HepG2 (cell line): Measurements from ENCODE around the gene NRG3. TPM values are rescaled to one million over a fixed set of nuclear protein-coding genes. Genes with fewer than 3 reads are reported as not detected.

Experiments used
- ATAC-seq: fragments of 200-7000 bp; cut with Tn5 transposase; 3 replicates; pipeline ENCODE4 v1.9.1; 2020; ENCODE audit warnings: mild to moderate bottlenecking, moderate library complexity
- BruUV-seq: library from RNA; stranded (reverse); fragments of 400-500 nt; replicated peaks from 2 replicates; lab custom pipeline; 2021; lab: Mats Ljungman, UMichigan
- CTCF ChIA-PET: fragments of 300-600 bp; formaldehyde crosslinking; extraction: SDS; loops from one replicate; lab custom pipeline; 2021; ENCODE audit warnings: low total read pairs, inconsistent platforms, low intra/inter-chr PET ratio; lab: Yijun Ruan, JAX
- POLR2A ChIA-PET: fragments of 350-600 bp; sonication (Branson Sonifier 250); formaldehyde crosslinking; loops from one replicate; lab custom pipeline; 2020; ENCODE audit warnings: antibody characterized with exemption, inconsistent platforms; lab: Yijun Ruan, JAX
- DNase-seq: peaks from one replicate; pipeline ENCODE4 v3.0.0-alpha.2; 2015; ENCODE audit warnings: low spot score
- FAIRE-seq: peaks from 3 replicates; lab custom pipeline; 2011; peaks lifted over from hg19 to GRCh38; lab: Jason Lieb, UNC
- H2AFZ ChIP-seq: one replicate; pipeline ENCODE4 v1.6.1; 2011; ENCODE audit warnings: low read length, inconsistent platforms
- H3K27ac ChIP-seq: fragments of 300-600 bp; 3 replicates; pipeline ENCODE4 v1.8.0; 2011; ENCODE audit warnings: mixed run types, mild to moderate bottlenecking, mixed read lengths, low read length, inconsistent platforms; ENCODE audit not compliant: insufficient read depth; ENCODE audit errors: extremely low read length
- H3K27me3 ChIP-seq, 2 experiments: fragments of 200-600 bp in 1 of 2; 2 replicates in 1 of 2; 3 replicates in 1 of 2; pipeline versions ENCODE4 v1.6.0 to v1.8.0; 2011; ENCODE audit warnings: low read length in 2 of 2, mild to moderate bottlenecking in 2 of 2, moderate library complexity in 2 of 2, inconsistent platforms in 1 of 2; ENCODE audit not compliant: insufficient read depth in 2 of 2, control insufficient read depth in 1 of 2
- H3K36me3 ChIP-seq, 2 experiments: fragments of 200-600 bp in 1 of 2; replicated peaks in 1 of 2; 2 replicates in 1 of 2; 3 replicates in 1 of 2; pipeline versions ENCODE4 v1.5.1 to v1.8.0; 2011; ENCODE audit warnings: low read length in 2 of 2, inconsistent platforms in 1 of 2; ENCODE audit not compliant: insufficient read depth in 2 of 2, control insufficient read depth in 1 of 2
- H3K4me1 ChIP-seq: 2 replicates; pipeline ENCODE4 v1.5.1; 2012; ENCODE audit warnings: low read length, inconsistent platforms; ENCODE audit not compliant: insufficient read depth
- H3K4me2 ChIP-seq: 2 replicates; pipeline ENCODE4 v1.6.0; 2011; ENCODE audit warnings: low read depth, low read length, inconsistent platforms
- H3K4me3 ChIP-seq, 3 experiments: fragments of 200-600 bp in 1 of 3; sonication (generic), shearing (Covaris generic) in 1 of 3; replicated peaks in 1 of 3; 2 replicates each; pipeline ENCODE4 v1.5.1; 2011 to 2016; ENCODE audit warnings: low read length in 3 of 3, inconsistent platforms in 2 of 3, low read depth in 2 of 3, mild to moderate bottlenecking in 2 of 3, control low read depth in 1 of 3, mixed read lengths in 1 of 3; ENCODE audit not compliant: insufficient read depth in 1 of 3
- H3K79me2 ChIP-seq: one replicate; pipeline ENCODE4 v1.6.1; 2011; ENCODE audit warnings: low read length, inconsistent platforms; ENCODE audit not compliant: insufficient read depth
- H3K9ac ChIP-seq: 2 replicates; pipeline ENCODE4 v1.6.0; 2011; ENCODE audit warnings: mild to moderate bottlenecking, low read depth, low read length, inconsistent platforms; ENCODE audit not compliant: insufficient read depth
- H3K9me3 ChIP-seq: 2 replicates; pipeline ENCODE4 v1.5.1; 2012; ENCODE audit warnings: mild to moderate bottlenecking, low read length
- H4K20me1 ChIP-seq: 2 replicates; pipeline ENCODE4 v1.6.0; 2011; ENCODE audit warnings: inconsistent platforms, mild to moderate bottlenecking, low read length, moderate library complexity; ENCODE audit not compliant: insufficient read depth
- AHR ChIP-seq: IDR thresholded peaks from 2 replicates; pipeline ENCODE4 v1.6.1; 2018; ENCODE audit warnings: missing genetic modification reagents, missing compliant biosample characterization
- FOXA1 ChIP-seq, 2 experiments: fragments of 450-650 bp in 1 of 2; sonication (generic) in 1 of 2; formaldehyde crosslinking in 1 of 2; IDR thresholded peaks; 2 replicates each; pipeline versions ENCODE4 v1.4.0 to v1.6.1; 2016 to 2020; ENCODE audit warnings: missing genetic modification reagents in 1 of 2
- FOXP1 ChIP-seq, 2 experiments: fragments of 450-650 bp in 1 of 2; IDR thresholded peaks; 2 replicates each; pipeline ENCODE4 v1.6.1; 2017 to 2018; ENCODE audit warnings: antibody characterized with exemption in 1 of 2
- GATA4 ChIP-seq: sonication (generic); IDR thresholded peaks from 2 replicates; pipeline ENCODE4 v1.6.1; 2016; ENCODE audit warnings: antibody characterized with exemption, low read depth, borderline replicate concordance
- HIVEP1 ChIP-seq: sonication (generic); formaldehyde crosslinking; IDR thresholded peaks from 2 replicates; pipeline ENCODE4 v1.4.0; 2020; ENCODE audit warnings: mild to moderate bottlenecking, missing genetic modification reagents
- JUND ChIP-seq: sonication (generic); formaldehyde crosslinking; IDR thresholded peaks from 2 replicates; pipeline ENCODE4 v1.8.0; 2022; ENCODE audit warnings: mild to moderate bottlenecking, missing genetic modification reagents
- MTA3 ChIP-seq: sonication (generic); formaldehyde crosslinking; IDR thresholded peaks from 2 replicates; pipeline ENCODE4 v1.4.0; 2020; ENCODE audit warnings: missing genetic modification reagents
- PAF1 ChIP-seq: IDR thresholded peaks from 2 replicates; pipeline ENCODE4 v1.6.1; 2016; ENCODE audit warnings: missing genetic modification reagents, missing compliant biosample characterization
- REPIN1 ChIP-seq: sonication (generic); formaldehyde crosslinking; IDR thresholded peaks from 2 replicates; pipeline ENCODE4 v1.8.0; 2022; ENCODE audit warnings: missing genetic modification reagents, low read depth, mild to moderate bottlenecking, borderline replicate concordance
- SMYD3 ChIP-seq: sonication (generic); formaldehyde crosslinking; IDR thresholded peaks from 2 replicates; pipeline ENCODE4 v1.8.1; 2023; ENCODE audit warnings: mild to moderate bottlenecking, missing genetic modification reagents
- TCF7L2 ChIP-seq: IDR thresholded peaks from 2 replicates; pipeline ENCODE4 v1.6.1; 2011; ENCODE audit warnings: mild to moderate bottlenecking, low read depth, low read length, moderate library complexity
- YY1 ChIP-seq: IDR thresholded peaks from 2 replicates; pipeline ENCODE4 v1.6.1; 2011; ENCODE audit warnings: low read length, low read depth, moderate library complexity, mild to moderate bottlenecking; ENCODE audit not compliant: insufficient read depth, insufficient replicate concordance
- ZFP37 ChIP-seq: sonication (generic); formaldehyde crosslinking; IDR thresholded peaks from 2 replicates; pipeline ENCODE4 v1.4.0; 2020; ENCODE audit warnings: missing genetic modification reagents, borderline replicate concordance
- ZNF292 ChIP-seq: sonication (generic); formaldehyde crosslinking; IDR thresholded peaks from 2 replicates; pipeline ENCODE4 v1.8.1; 2022; ENCODE audit warnings: mild to moderate bottlenecking, low read depth, missing genetic modification reagents, borderline replicate concordance
- ZNF496 ChIP-seq: sonication (generic); formaldehyde crosslinking; IDR thresholded peaks from 2 replicates; pipeline ENCODE4 v1.8.1; 2023; ENCODE audit warnings: mild to moderate bottlenecking, moderate library complexity, missing genetic modification reagents; ENCODE audit not compliant: insufficient replicate concordance
- WGBS: methylation state at CpG from one replicate; pipeline ENCODE4 v1.1.6; 2017; ENCODE audit warnings: low lambda C conversion rate; 5-methylcytosine and 5-hydroxymethylcytosine counted together
- in situ Hi-C: cut with HindIII; loops from 2 replicates; pipeline ENCODE4 v1.10.0; 2017; ENCODE audit warnings: low pct_unique_long_range_greater_than_20kb; ENCODE audit not compliant: extremely low pct_ligation_motif_present
- intact Hi-C: fragments of 100-400 bp; cut with micrococcal nuclease; formaldehyde crosslinking; loops from one replicate; pipeline ENCODE4 v1.10.0; 2022; ENCODE audit not compliant: unreplicated experiment
- polyA plus RNA-seq, 8 experiments: library from polyadenylated mRNA; depleted of rRNA in 3 of 8; stranded (reverse) in 7 of 8; unstranded in 1 of 8; fragments of >200 nt; fragmentation: Illumina TruSeq in 4 of 8; extraction: Trizol in 4 of 8; gene quantifications; 2 replicates each; pipeline versions ENCODE4 v1.2.1 to v1.2.3, GENCODE V29; 2011 to 2016; ENCODE audit warnings: low read depth in 4 of 8, missing spikeins in 1 of 8, mixed read lengths in 1 of 8; ENCODE audit not compliant: insufficient read depth in 1 of 8
- total RNA-seq, 5 experiments: library from RNA; depleted of rRNA; stranded (reverse); fragments of >200 nt; fragmentation: Illumina TruSeq; extraction: Trizol; gene quantifications; 2 replicates each; pipeline ENCODE4 v1.2.3, GENCODE V29; 2016; ENCODE audit warnings: low read depth in 1 of 5

The NRG3 gene
- total and polyA plus RNA-seq, 2 of the 13 experiments (the other 11 are each of a cell fraction or from before 2014, with no cell fraction given): not detected

DNA sequence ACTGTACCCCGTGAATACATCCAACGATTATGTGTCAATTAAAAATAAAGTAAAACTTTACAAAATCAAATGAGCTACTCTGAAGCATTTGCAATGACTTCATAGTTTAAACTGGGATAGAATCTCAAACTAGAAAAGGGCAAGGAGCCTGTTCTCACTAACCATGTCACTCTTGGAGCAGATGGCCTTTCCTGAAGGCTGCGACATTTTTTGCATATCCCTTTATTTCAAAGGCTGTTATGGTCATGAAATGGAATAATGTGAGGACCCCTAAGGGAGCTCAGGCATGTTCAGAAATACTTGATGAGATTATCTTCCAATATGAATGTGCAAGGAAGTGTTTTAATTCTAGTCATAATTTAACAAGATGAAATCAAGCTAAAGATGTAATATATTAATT lies 679.4 kb downstream of the NRG3 start:
- 7% methylated on average over 3 of the region's 3 CpGs for WGBS

DNA sequence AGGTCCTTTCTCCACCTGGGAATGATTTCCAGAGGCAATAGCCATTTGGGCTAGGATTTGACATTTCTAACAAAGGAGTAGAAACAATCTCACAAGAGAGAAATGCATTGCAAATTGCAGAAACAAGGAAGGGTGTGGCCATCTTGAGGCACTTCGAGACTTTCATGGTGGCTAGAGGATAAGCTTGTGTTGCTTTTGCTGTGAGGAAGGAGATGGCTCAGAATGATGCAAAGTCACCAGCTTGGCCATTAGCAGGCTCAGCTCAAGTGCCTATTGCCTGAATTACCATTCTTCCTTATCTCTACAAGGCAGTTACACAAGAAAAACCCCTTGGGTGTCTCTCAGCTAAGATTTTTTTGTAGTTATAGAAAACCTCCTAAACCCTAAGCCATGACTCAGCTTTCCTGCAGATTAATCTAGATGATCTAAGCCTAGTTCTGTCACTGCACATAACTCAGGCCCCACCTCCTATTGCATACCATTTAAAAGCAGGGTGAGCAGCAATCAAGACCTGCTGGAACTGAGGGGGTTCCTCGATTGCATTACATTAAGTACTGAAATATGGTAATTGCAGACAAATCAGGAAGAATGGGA lies 683.1 kb downstream of the NRG3 start:
- no peaks in the 10 kb centered on the region for H4K20me1 ChIP-seq
- no peaks in the 10 kb centered on the region for H3K79me2 ChIP-seq
- WGBS: 0% methylated on average over 2 of the region's 2 CpGs
- no peaks in the 10 kb centered on the region for H3K4me1 ChIP-seq
- no peak for DNase-seq
- no peak overlapping the region for H3K4me3 ChIP-seq
- ChIA-PET POLR2A (no interaction called here), CTCF (no interaction called here)
- BruUV-seq: no TSS peak
- no peak for FAIRE-seq
- in situ Hi-C loops (no loop called here), intact Hi-C loops (no loop called here)
- H3K27ac ChIP-seq: no peak overlapping the region
- no peak overlapping the region for H3K9ac ChIP-seq
- no peaks in the 10 kb centered on the region for H3K36me3 ChIP-seq
- no peaks in the 10 kb centered on the region for H3K27me3 ChIP-seq
- H3K9me3 ChIP-seq: peaks cover 82% of the 10 kb centered on the region
- no peak for ATAC-seq
- no peak overlapping the region for H3K4me2 ChIP-seq
- no peak for TF ChIP-seq ZNF496
- no peak for TF ChIP-seq YY1
- TF ChIP-seq MTA3 (CRISPR knock-in tag): no peak
- no peak for TF ChIP-seq HIVEP1
- no peak for TF ChIP-seq AHR (CRISPR knock-in tag)
- TF ChIP-seq PAF1 (CRISPR knock-in tag): no peak
- TF ChIP-seq JUND (CRISPR knock-in tag): no peak
- no peak overlapping the region for H2AFZ ChIP-seq

More for the DNA sequence above, 679.4 kb downstream of the NRG3 start:
- no peak overlapping the region for H3K27ac ChIP-seq
- H3K36me3 ChIP-seq: no peaks in the 10 kb centered on the region
- ATAC-seq (no peak), DNase-seq (no peak), FAIRE-seq (no peak)
- no peak overlapping the region for H3K9ac ChIP-seq
- no peaks in the 10 kb centered on the region for H3K4me1 ChIP-seq
- ChIA-PET POLR2A (no interaction called here), CTCF (no interaction called here)
- no peaks in the 10 kb centered on the region for H3K27me3 ChIP-seq
- H3K4me2 ChIP-seq: no peak overlapping the region
- no peak for TF ChIP-seq SMYD3
- no peak for TF ChIP-seq ZNF292 (CRISPR knock-in tag)
- TF ChIP-seq FOXA1 (IDR thresholded peaks at IDR 0.05): no peak
- no peak for TF ChIP-seq FOXA1 (CRISPR knock-in tag; IDR thresholded peaks at IDR 0.05)
- TF ChIP-seq FOXP1 (IDR thresholded peaks at IDR 0.05): no peak
- no peak for TF ChIP-seq FOXP1 (CRISPR knock-in tag; IDR thresholded peaks at IDR 0.05)
- TF ChIP-seq GATA4: no peak
- no peak for TF ChIP-seq REPIN1 (CRISPR knock-in tag)
- no peak for TF ChIP-seq TCF7L2
- no peak for TF ChIP-seq ZFP37 (CRISPR knock-in tag)
- TF ChIP-seq, all 625 proteins: peak for 0
- intact Hi-C loops: no loop called here
- no peaks in the 10 kb centered on the region for H4K20me1 ChIP-seq
- no peaks in the 10 kb centered on the region for H3K79me2 ChIP-seq
- BruUV-seq: no TSS peak
- in situ Hi-C loops: no loop called here
- no peak overlapping the region for H2AFZ ChIP-seq
- no peak overlapping the region for H3K4me3 ChIP-seq
- H3K9me3 ChIP-seq: peaks cover 92% of the 10 kb centered on the region
